ENCODE measurements around the gene BBS7.

BBS7 gene

GRCh38 chr4:121829511-121829910, 40.8 kb downstream of the BBS7 start:
- DNase-seq (ENCODE audit: low read depth in 2 of 2), result no peak

- no peak for DNase-seq (ENCODE audit: low read depth in 2 of 2)
These were observed 42.4 kb downstream of the BBS7 start for GRCh38 chr4:121827853-121828252.

- DNase-seq (ENCODE audit: low read depth in 2 of 2), result no peak
These were observed 45.3 kb downstream of the BBS7 start for GRCh38 chr4:121824950-121825349.

- DNase-seq (ENCODE audit: low read depth in 2 of 2), result no peak
These were observed 46.1 kb downstream of the BBS7 start for GRCh38 chr4:121824171-121824527.

- DNase-seq (ENCODE audit: low read depth in 2 of 2), result peak; percentile 90 to 94
These were observed 46.6 kb downstream of the BBS7 start, which contains the start of gene CCNA2 for GRCh38 chr4:121823505-121824170. CCNA2 (minus strand) TSS chr4:121823883; CDS start chr4:121823628, 255 bp downstream.

GRCh38 chr4:121822796-121823504, 47.3 kb downstream of the BBS7 start:
- no peak for DNase-seq (ENCODE audit: low read depth in 2 of 2)

- DNase-seq (ENCODE audit: low read depth in 2 of 2), result no peak
These were observed 48.2 kb downstream of the BBS7 start for GRCh38 chr4:121822047-121822446.

- no peak for DNase-seq (ENCODE audit: low read depth in 2 of 2)
These were observed 50.9 kb downstream of the BBS7 start for GRCh38 chr4:121819216-121819965.

GRCh38 chr4:121818215-121818614, 52.1 kb downstream of the BBS7 start:
- DNase-seq (ENCODE audit: low read depth in 2 of 2), result no peak

GRCh38 chr4:121817701-121818100, 52.6 kb downstream of the BBS7 start:
- no peak for DNase-seq (ENCODE audit: low read depth in 2 of 2)

GRCh38 chr4:121817006-121817405, 53.3 kb downstream of the BBS7 start:
- DNase-seq (ENCODE audit: low read depth in 2 of 2), result no peak

GRCh38 chr4:121814756-121815155, 55.5 kb downstream of the BBS7 start:
- DNase-seq (ENCODE audit: low read depth in 2 of 2), result no peak

- DNase-seq (ENCODE audit: low read depth in 2 of 2), result no peak
These were observed 59.2 kb downstream of the BBS7 start for GRCh38 chr4:121811122-121811521.

GRCh38 chr4:121806411-121806810, 63.9 kb downstream of the BBS7 start:
- no peak for DNase-seq (ENCODE audit: low read depth in 2 of 2)

- DNase-seq (ENCODE audit: low read depth in 2 of 2), result no peak
These were observed 68.6 kb downstream of the BBS7 start for GRCh38 chr4:121801715-121802075.

GRCh38 chr4:121800961-121801714, 69.1 kb downstream of the BBS7 start, which contains the start of gene EXOSC9:
EXOSC9 (plus strand) TSS chr4:121801323; CDS start chr4:121801425, 102 bp downstream.
- DNase-seq (ENCODE audit: low read depth in 2 of 2), result peak; percentile 92 to 94

GRCh38 chr4:121800638-121800960, 69.7 kb downstream of the BBS7 start:
- DNase-seq (ENCODE audit: low read depth in 2 of 2), result no peak

GRCh38 chr4:121799867-121800501, 70.3 kb downstream of the BBS7 start:
- no peak for DNase-seq (ENCODE audit: low read depth in 2 of 2)

- no peak for DNase-seq (ENCODE audit: low read depth in 2 of 2)
These were observed 71.0 kb downstream of the BBS7 start for GRCh38 chr4:121799208-121799823.

GRCh38 chr4:121796283-121796682, 74.0 kb downstream of the BBS7 start:
- no peak for DNase-seq (ENCODE audit: low read depth in 2 of 2)

- no peak for DNase-seq (ENCODE audit: low read depth in 2 of 2)
These were observed 75.6 kb downstream of the BBS7 start for GRCh38 chr4:121794505-121795188.
